Activated CD4-positive, alpha-beta T cell treated with anti-CD3 and anti-CD28 coated beads, Interleukin-2, amount 50 U/mL, for 4 hours (primary cell): ENCODE measurements around the gene SLC23A2.
"Not testable (repeated sequence)": the region's sequence is repeated elsewhere in the genome, so short reads cannot be mapped to it uniquely, and the experiment has no call there.

Experiments
- DNase-seq, 2 experiments: peaks; one replicate each; pipeline ENCODE4 v3.0.0-alpha.2; 2020

Gene SLC23A2

GRCh38 chr20:4929686-4930397 lies 71.5 kb downstream of the SLC23A2 start:
- no peak for DNase-seq

DNA sequence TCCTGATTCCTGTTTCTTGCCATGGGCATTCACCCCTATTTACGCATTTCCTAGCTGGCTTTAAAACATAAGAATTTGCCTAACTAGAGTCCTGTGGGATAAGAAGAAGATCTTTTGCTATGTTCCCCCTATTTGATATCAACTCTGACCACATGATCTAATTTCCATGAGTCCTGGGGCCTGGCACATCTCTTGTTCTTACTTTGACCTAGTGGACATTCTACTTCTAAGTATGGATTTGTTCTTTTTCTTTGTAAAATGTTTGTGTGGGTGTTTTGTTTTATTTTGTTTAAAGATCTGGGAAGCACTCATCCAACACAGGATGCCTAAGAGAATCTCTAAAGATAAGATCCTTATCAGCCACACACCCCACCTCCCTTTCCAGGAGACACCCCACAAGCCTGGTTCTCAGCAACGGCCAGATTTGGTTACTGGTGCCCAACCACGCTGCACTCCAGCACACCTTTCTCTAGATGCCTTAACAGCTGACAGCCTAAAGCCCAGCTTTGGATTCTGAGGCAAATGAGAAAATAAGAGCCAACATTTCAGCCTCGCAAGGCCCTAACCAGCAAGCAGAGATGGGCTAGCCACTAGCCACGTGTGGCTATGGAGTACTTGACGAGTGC lies 74.7 kb downstream of the SLC23A2 start:
- no peak for DNase-seq

DNA sequence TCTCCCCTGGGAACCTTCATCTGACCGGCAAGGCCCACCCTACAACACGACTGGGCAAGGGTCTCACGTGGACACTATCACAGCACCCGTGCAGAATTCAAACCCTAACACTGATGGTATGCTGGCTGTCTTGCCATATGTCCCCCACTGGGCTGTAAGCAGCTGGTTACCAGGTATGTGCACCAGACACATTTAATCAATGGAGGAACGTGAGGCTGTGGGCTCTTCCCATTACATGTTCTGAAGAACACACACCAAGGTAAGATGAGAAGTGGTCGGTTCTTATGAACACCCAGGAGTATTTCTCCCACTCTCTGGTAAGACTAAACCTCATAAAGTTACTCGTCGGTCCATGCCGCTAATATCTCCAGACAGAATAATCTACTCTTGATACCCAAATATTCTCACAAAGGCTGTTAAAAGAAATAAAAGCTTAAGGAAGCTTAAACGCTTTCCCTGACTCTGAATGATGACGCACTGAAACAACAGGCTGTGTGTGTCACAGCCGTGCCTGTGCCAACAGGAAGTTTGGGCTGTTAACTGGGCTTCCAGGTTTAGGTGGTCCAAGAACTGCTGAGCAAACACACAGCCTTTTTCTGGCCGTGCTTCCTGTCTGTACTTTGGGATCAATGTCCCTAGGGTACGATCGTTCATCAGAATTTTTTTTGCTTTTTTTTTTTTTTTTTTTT lies 75.3 kb downstream of the SLC23A2 start:
- DNase-seq: no peak

- DNase-seq: no peak
Measured at GRCh38 chr20:4924446-4924845, 76.9 kb downstream of the SLC23A2 start.

- no peak for DNase-seq
Measured at GRCh38 chr20:4924032-4924431, 77.3 kb downstream of the SLC23A2 start.

DNA sequence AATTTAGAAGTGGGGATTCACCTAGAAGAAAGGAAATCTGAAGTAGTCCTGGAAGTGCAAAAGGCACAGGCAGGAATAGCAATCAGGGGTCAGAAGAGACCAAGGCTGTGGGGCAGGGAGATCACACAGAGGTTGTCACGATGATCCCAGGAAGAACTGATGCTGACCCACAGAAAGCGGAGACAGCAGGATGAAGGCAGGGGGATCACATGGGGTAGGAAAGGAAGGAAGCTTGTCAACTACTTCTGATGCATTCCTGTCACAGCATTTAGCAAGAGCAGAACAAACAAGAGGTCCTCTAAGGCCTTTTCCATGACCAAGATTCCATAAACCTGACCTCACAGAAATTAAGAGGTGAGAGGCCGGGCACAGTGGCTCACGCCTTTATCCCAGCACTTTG lies 79.1 kb downstream of the SLC23A2 start:
- no peak for DNase-seq

DNA sequence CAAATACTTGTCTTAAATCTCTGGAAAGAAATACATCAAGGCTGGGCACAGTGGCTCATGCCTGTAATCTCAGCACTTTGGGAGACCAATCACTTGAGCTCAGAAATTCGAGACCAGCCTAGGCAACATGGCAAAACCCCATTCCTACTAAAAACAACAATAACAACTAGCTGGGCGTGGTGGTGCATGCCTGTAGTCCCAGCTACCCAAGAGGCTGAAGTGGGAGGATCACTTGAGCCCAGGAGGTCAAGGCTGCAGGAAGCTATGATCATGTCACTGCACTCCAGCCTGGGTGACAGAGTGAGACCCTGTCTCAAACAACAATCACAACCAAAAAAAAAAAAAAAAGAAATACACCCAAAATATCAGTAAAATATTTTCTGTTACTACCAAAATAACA lies 80.0 kb downstream of the SLC23A2 start:
- DNase-seq: not testable (repeated sequence)

DNA sequence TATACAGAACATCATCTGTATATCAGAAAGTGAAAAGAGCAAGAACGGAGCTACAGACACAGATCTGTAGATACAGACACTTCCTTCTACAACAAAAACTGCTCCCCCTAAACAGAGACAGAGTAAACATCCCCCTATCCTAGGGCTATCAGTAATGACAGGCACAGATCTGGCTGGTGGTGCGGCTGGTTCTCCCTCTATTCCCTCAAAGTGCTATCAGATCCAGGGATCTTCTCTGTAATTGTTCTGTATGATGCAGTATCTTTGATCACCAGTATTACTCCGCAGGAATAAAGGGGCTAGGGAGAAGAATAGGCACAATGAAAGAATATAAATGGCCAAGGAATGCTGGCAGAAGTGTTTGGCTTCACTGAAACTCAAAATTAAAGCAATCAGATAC lies 80.7 kb downstream of the SLC23A2 start:
- DNase-seq: no peak

DNA sequence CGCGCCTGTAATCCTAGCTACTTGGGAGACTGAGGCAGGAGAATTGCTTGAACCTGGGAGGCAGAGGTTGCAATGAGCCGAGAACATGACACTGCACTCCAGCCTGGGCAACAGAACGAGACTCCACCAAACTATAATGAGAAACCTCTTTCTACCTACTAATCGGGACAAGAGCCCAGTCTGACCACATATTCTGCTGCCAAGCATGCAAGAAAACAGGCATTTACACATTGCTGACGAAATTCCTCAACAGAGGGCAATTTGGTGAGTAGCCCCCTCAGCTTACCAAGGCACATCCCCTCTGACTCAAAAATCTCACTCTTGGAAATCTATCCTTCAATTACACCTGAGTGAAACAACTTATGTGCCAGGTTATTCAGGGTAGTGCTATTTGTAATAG lies 81.2 kb downstream of the SLC23A2 start:
- no peak for DNase-seq

- DNase-seq: no peak
Measured at GRCh38 chr20:4919047-4919704, 82.1 kb downstream of the SLC23A2 start.

DNA sequence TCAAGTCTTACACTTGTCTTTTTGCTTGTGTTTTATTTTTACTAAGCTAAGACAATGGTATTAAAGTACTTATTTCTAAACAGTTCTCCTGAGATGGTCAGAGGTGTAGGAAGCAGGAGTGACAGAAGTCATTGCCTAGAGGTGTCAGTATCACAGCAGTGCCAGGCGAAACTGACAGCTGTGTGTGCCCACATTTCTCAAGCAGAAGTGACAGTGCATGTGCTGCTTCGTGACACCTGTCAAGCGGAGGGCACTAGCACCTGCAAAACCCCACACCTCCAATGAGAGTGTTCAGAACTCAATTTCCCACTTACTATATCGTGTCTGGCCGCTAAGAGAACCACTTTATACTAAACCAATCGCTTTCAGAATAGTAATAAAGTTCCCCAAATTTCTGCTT lies 82.8 kb downstream of the SLC23A2 start:
- no peak for DNase-seq

DNA sequence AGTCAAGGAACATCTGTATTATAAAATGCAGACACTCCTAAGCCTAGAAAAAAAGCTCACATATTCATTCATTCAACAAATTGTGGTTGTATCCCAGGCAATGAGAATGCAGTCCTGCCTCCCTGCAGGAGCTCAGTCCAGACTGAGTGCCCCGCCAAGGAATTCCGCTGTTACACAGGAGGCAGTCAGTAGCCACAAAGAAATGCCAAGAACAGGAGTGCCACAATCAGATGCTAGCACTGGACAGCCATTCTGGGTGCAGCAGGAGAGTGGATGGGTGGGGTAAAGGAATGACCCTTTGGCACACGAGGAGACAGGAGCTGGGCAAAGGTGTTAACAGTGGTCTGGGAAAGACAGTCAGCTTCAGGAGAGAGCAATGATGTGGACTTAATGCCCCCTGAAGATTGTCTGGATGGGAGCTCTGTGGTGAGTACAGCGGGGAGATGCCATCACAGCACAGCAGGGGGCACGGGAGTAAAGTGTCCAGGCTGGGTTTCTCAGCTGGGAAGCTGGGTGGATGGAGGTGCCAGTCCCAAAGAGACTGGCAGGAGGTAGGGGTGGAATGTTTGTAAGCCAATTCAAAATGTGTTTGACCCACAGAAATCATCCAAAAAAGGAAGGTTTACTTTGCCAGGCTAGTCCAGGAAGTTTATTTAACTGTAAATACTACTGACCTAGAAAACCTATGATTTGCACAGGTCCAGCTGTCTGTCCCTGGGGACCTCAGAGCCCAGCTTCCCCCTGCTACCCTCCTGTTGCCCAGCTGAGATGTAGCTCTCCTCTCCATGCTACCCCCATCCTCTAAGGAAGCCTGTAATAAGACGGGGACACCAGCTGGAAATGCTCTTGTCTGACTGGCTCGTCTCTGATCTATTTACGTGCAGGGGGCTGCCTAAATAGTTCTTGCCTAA lies 84.1 kb downstream of the SLC23A2 start:
- DNase-seq: no peak

DNA sequence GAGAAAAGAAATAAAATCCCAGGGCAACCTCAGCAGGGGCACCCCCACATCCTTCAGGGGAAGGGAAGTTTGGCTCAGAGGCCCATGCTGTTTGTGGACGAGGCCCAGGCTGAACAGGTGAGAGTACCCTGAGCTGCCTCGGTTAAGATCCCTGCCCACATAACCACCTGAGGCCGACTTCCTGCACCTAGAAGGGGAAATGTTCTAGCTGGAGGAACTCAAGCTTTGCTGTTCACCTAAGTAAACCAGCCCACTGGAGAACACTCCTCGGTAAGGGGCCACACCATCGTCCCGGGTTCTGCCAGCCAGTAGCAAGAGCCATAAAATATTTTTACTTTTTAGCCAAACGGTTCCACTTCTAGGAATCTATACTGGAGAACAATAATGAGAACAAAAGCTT lies 88.2 kb downstream of the SLC23A2 start:
- DNase-seq: no peak

- DNase-seq: no peak
Measured at GRCh38 chr20:4912380-4913142, 88.7 kb downstream of the SLC23A2 start.

DNA sequence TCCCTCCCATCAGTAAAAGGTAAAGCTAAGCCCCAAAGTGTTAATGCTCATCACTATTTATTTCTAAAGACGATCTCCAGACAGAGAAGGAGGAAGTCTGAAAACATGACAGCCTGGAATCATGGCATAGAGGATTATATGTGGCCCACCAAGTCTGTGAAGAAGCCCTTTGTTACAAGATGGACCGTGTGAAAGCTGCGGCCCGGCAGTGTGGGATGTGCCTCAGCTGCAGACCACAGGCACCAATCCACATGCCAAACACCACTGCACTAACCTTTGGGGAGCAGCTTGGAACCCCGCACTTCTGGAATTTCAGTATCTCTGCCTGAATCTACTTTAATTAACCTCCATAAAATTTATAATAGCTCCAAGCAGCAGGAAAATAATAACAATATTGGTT lies 90.4 kb downstream of the SLC23A2 start:
- DNase-seq: no peak

DNA sequence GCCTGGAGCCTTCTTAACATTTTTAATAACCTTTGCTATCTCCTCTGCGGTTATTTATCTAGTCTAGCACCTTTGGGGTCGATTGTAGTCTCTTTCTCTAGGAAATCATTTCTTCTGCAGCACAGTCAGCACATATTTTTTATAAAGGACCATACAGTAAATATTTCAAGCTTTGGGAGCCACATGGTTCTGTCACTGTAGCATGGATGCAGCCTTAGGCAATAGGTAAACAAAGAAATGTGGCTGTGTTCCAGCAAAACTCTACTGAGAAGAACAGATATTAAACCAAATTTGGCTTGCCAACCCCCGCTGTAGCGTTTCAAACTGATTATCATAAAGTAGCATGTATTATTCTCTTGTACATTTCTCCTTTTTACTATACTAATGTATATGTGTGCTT lies 95.7 kb downstream of the SLC23A2 start:
- DNase-seq: no peak

DNA sequence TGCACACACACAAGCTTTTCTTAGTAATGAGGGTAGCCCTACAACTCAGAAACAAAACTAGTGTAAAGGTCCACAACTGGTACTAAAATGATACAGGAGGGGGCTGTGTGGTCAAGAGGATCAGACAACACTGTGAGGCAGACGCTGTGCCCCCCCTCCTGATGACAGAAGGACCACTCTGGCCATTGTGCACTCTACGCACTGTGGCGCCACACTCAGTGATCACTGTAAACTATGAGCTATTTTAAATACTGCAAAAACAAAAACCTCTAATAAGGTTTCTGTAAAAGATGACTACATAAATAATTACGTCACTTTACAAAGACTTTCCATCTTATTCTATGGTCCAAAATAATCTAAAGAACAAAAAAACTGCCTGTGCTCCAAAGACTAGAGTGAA lies 96.1 kb downstream of the SLC23A2 start:
- DNase-seq: no peak

- no peak for DNase-seq
Measured at GRCh38 chr20:4904127-4904860, 97.0 kb downstream of the SLC23A2 start.

DNA sequence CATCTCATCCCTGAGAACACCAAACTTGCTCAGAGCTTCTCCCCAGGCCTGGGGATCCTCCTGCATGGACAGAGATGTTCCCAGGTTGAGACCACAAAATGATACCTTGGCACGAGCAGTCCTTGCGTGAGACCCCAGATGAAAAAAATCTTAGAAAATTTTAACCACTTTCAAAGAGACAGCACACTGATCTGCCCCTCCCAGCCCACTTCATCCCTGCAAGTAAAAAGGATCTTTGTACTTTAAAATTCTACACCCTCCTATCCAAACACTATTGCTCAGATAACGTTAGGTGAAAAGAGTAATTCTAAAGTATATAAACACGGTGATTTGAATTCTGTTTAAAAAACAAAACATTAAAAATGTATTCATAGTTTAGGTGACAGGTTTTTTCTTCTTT lies 98.5 kb downstream of the SLC23A2 start:
- no peak for DNase-seq

DNA sequence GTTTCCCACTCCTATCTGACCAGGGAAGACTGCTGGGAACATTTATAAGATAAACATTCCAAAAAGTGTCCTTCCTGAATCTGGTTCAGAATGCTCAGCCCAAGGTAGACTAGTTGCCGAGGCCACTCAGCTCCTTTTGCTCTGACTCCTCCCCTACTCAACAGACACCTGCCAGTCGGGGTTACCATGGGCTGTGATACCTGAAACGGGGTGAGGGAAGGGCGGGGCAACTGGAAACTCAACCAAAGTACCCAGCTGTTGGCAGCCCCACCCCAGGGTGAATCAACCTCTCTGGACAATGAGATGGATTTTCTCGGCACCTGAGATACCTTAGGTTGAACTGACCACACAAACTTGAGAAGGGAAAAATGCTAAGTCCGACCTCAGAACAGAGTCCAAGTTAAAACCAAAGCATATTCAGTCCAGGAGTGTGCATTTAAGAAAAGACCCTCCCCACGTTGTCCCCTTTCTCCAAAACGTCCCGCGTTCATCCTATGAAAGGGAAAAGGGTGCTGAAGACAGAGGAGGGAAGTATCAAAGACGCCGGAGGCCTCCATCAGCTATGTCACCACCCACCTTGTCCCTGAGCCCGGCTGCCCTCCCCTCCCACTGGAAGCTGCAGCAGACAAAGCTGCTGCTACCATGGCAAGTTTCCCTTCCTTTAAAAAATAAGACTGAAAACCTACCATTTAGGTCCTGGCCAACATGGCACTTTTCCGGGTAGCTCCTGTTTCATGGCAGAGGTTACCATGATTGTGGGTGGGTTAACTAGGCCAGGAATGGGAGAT lies 100.1 kb downstream of the SLC23A2 start:
- no peak for DNase-seq
